ENCODE results near the gene IPCEF1.

- TF ChIP-seq POLR2A (IDR thresholded peaks at IDR 0.05) (no peak), POLR2AphosphoS5 (IDR thresholded peaks at IDR 0.05) (no peak)
These were observed 150.5 kb downstream of the IPCEF1 start for GRCh38 chr6:154206141-154206540.

All from transverse colon (tissue), 3 donors.